ENCODE data around the gene MICU1.
"Not testable (repeated sequence)": the region's sequence is repeated elsewhere in the genome, so short reads cannot be mapped to it uniquely, and the experiment has no call there.

The MICU1 gene

DNA sequence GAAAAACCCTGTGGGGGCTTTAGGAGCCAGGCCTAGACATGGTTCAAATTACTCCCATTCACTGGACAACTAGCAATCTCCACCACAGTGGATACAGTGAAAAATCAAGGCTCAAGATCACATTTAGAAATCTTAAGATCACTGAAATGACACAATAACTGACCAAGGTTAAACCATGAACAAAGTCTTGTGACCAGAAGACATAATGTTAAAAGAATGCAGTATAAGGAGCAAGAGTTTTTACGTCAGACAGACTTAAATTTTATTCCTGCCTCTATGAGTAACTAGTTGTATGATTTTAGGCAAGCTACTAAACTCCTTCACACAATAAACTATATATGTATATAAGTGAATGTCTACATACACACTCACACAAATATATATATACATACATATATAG, 68.5 kb downstream of the MICU1 start:
- Histone ChIP-seq H3K27ac (ENCODE audit: poor library complexity, severe bottlenecking) (no peak overlapping the region), H3K36me3 (ENCODE audit: low read depth) (peaks cover 21% of the 10 kb centered on the region), H3K4me1 (ENCODE audit: insufficient read depth, poor library complexity, severe bottlenecking) (no peaks in the 10 kb centered on the region), H3K4me3 (ENCODE audit: severe bottlenecking) (no peak overlapping the region), H3K27me3 (ENCODE audit: insufficient read depth, poor library complexity, severe bottlenecking) (no peaks in the 10 kb centered on the region), H3K9me3 (ENCODE audit: severe bottlenecking) (no peaks in the 10 kb centered on the region)
- TF ChIP-seq, protein P1, sequence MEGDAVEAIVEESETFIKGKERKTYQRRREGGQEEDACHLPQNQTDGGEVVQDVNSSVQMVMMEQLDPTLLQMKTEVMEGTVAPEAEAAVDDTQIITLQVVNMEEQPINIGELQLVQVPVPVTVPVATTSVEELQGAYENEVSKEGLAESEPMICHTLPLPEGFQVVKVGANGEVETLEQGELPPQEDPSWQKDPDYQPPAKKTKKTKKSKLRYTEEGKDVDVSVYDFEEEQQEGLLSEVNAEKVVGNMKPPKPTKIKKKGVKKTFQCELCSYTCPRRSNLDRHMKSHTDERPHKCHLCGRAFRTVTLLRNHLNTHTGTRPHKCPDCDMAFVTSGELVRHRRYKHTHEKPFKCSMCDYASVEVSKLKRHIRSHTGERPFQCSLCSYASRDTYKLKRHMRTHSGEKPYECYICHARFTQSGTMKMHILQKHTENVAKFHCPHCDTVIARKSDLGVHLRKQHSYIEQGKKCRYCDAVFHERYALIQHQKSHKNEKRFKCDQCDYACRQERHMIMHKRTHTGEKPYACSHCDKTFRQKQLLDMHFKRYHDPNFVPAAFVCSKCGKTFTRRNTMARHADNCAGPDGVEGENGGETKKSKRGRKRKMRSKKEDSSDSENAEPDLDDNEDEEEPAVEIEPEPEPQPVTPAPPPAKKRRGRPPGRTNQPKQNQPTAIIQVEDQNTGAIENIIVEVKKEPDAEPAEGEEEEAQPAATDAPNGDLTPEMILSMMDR (IDR thresholded peaks at IDR 0.05; ENCODE audit: poor library complexity, severe bottlenecking): no peak
- DNase-seq (ENCODE audit: low spot score): no peak
- ATAC-seq (ENCODE audit: low read depth): no peak

DNA sequence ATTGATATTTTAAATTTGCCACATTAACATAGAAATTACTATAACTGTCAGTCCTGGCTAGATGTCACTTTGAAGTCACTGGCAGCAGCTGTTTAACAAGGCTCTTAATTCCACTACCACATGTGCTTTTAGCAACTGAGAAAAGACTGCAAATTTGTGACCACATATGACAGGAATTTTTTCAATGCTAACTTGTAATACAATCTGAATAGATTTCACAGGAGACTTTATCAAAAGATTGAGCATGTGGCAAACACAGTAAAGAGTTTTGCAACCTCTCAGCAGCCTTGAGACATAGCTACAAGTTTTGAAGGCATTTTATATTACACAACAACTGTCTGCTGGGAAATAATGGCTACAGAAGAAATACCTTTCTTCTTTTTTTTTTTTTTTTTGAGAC, 73.0 kb downstream of the MICU1 start:
- H3K4me1 ChIP-seq (ENCODE audit: insufficient read depth, poor library complexity, severe bottlenecking): no peaks in the 10 kb centered on the region
- ATAC-seq (ENCODE audit: low read depth) (no peak), DNase-seq (ENCODE audit: low spot score) (no peak)
- H3K27me3 ChIP-seq (ENCODE audit: insufficient read depth, poor library complexity, severe bottlenecking): no peaks in the 10 kb centered on the region
- H3K9me3 ChIP-seq (ENCODE audit: severe bottlenecking): no peaks in the 10 kb centered on the region
- no peak overlapping the region for H3K27ac ChIP-seq (ENCODE audit: poor library complexity, severe bottlenecking)
- TF ChIP-seq, protein P1 (IDR thresholded peaks at IDR 0.05; ENCODE audit: poor library complexity, severe bottlenecking): no peak
- H3K36me3 ChIP-seq (ENCODE audit: low read depth): peaks cover 19% of the 10 kb centered on the region
- H3K4me3 ChIP-seq (ENCODE audit: severe bottlenecking): no peak overlapping the region

DNA sequence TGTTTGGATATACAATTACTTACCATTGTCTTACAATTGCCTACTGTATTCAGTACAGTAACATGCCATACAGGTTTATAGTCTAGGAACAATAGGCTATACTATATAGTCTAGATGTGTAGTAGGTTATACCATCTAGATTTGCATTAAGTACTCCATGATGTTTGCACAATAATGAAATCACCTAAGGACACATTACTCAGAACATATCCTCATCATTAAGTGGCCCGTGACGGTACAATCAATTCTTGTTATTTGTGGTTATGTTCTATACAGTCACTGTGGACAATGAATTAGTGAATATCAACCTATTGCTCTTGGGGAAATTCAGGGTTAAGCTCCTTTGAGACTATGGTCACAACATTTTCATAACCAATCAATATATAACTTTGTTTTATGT, 75.6 kb downstream of the MICU1 start:
- no peak for ATAC-seq (ENCODE audit: low read depth)
- H3K4me3 ChIP-seq (ENCODE audit: severe bottlenecking): no peak overlapping the region
- TF ChIP-seq, protein P1 (IDR thresholded peaks at IDR 0.05; ENCODE audit: poor library complexity, severe bottlenecking): no peak
- no peaks in the 10 kb centered on the region for H3K9me3 ChIP-seq (ENCODE audit: severe bottlenecking)
- no peak overlapping the region for H3K27ac ChIP-seq (ENCODE audit: poor library complexity, severe bottlenecking)
- H3K4me1 ChIP-seq (ENCODE audit: insufficient read depth, poor library complexity, severe bottlenecking): no peaks in the 10 kb centered on the region
- H3K27me3 ChIP-seq (ENCODE audit: insufficient read depth, poor library complexity, severe bottlenecking): no peaks in the 10 kb centered on the region
- no peak for DNase-seq (ENCODE audit: low spot score)
- peaks cover 15% of the 10 kb centered on the region; the same call in 1 of the 2 replicates for H3K36me3 ChIP-seq (ENCODE audit: low read depth)

DNA sequence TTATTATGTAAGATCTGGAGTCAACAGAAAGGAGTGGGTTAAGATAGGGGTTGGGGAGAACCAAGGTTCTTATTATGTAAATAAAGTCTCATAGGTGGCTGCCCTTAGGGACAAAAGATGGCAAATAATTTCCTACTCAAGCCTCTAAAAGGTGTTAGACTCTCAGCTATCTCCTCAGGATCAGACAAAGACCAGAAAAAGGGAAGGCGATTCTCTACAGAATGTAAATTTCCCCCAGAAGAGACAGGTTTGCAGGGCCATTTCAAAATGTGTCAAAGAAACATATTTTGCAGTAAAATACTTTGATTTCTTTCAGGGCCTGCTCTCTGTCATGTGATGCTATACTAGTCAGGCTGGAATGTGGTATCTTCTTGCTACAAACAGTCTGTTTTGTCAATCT, 80.3 kb downstream of the MICU1 start:
- ATAC-seq (ENCODE audit: low read depth) (no peak), DNase-seq (ENCODE audit: low spot score) (no peak)
- Histone ChIP-seq H3K36me3 (ENCODE audit: low read depth) (peaks cover 9% of the 10 kb centered on the region; the same call in 1 of the 2 replicates), H3K4me1 (ENCODE audit: insufficient read depth, poor library complexity, severe bottlenecking) (no peaks in the 10 kb centered on the region), H3K9me3 (ENCODE audit: severe bottlenecking) (no peaks in the 10 kb centered on the region), H3K27me3 (ENCODE audit: insufficient read depth, poor library complexity, severe bottlenecking) (no peaks in the 10 kb centered on the region), H3K4me3 (ENCODE audit: severe bottlenecking) (no peak overlapping the region), H3K27ac (ENCODE audit: poor library complexity, severe bottlenecking) (no peak overlapping the region)
- TF ChIP-seq, protein P1 (IDR thresholded peaks at IDR 0.05; ENCODE audit: poor library complexity, severe bottlenecking): no peak

DNA sequence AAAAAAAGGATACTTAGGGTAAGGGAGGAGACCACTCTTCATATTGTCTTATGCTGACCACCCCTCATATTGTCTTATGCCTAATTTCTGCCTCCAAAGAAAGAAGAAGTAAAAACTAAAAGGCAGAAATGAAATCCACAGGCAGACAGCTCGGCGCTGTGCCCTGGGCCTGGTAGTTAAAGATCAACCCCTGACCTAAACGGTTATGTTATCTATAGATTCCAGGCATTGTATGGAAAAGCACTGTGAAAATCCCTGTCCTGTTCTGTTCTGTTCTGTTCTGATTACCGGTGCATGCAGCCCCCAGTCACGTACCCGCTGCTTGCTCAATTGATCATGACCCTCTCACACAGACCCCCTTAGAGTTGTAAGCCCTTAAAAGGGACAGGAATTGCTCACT, 82.0 kb downstream of the MICU1 start:
- H3K9me3 ChIP-seq (ENCODE audit: severe bottlenecking); H3K36me3 ChIP-seq (ENCODE audit: low read depth); H3K27me3 ChIP-seq (ENCODE audit: insufficient read depth, poor library complexity, severe bottlenecking); H3K4me1 ChIP-seq (ENCODE audit: insufficient read depth, poor library complexity, severe bottlenecking); ATAC-seq (ENCODE audit: low read depth); DNase-seq (ENCODE audit: low spot score); H3K4me3 ChIP-seq (ENCODE audit: severe bottlenecking); H3K27ac ChIP-seq (ENCODE audit: poor library complexity, severe bottlenecking): not testable (repeated sequence)
